ENCODE results near the gene DLG2.

- TF ChIP-seq POLR2A (IDR thresholded peaks at IDR 0.05), result no peak
- TF ChIP-seq, protein P1, sequence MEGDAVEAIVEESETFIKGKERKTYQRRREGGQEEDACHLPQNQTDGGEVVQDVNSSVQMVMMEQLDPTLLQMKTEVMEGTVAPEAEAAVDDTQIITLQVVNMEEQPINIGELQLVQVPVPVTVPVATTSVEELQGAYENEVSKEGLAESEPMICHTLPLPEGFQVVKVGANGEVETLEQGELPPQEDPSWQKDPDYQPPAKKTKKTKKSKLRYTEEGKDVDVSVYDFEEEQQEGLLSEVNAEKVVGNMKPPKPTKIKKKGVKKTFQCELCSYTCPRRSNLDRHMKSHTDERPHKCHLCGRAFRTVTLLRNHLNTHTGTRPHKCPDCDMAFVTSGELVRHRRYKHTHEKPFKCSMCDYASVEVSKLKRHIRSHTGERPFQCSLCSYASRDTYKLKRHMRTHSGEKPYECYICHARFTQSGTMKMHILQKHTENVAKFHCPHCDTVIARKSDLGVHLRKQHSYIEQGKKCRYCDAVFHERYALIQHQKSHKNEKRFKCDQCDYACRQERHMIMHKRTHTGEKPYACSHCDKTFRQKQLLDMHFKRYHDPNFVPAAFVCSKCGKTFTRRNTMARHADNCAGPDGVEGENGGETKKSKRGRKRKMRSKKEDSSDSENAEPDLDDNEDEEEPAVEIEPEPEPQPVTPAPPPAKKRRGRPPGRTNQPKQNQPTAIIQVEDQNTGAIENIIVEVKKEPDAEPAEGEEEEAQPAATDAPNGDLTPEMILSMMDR (IDR thresholded peaks at IDR 0.05 in 4 of 5, conservative IDR thresholded peaks at IDR 0.05 in 1 of 5), result no peak
Measured at GRCh38 chr11:83784419-83784818, 1842.7 kb downstream of the DLG2 start.
